ENCODE data around the gene C1QTNF7. TPM values are rescaled to one million over a fixed set of nuclear protein-coding genes. Genes with fewer than 3 reads are reported as not detected.

The C1QTNF7 gene
- polyA plus RNA-seq, 1 of the 3 experiments (the other 2 are of a cell fraction), result not detected

DNA sequence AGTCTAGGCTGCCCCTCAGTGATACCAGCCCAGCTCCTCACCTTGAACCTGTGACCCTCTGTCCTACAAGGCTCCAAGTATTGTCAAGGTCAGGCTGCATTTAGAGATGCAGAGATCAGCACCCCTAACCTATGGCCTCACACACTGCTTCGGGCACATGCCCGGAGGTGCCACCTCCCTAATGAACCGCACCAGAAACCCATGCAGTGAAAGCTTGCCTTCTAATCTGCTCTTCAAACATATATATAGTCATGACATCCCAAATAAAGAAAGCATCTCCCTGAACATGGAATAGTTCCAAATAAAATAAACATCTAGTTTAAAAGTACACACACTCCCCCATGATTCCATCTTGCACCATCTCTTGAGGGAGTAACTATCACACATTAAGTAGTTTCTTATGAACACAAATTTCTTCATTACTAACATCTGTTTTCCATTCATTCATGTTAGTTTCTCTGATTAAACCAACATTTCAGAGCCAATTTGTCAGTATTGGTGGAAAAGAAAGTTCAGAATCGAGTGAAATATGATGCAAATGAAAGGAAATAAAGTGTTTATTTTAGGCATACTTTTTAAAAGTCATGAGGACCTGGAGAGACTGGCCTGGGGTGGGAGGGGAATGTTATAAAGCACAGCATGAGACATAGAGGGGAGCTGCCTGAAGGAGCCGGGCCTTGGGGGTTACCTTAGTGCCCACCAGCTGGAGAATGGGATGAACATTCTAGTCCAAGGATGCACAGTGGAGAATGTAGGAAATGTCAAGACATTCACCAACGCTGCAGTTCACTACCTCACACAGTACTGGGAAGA is 61.0 kb downstream of the C1QTNF7 start:
- CTCF ChIA-PET, result interaction anchor here (0.7 kb wide), 1 partner anchor 717 kb away, joined by 3 read pairs; no protein-coding TSS in a partner anchor
- TF ChIP-seq FOXJ3 (CRISPR knock-in tag; IDR thresholded peaks at IDR 0.05), result no peak
- no peak for TF ChIP-seq EZH2phosphoT487 (IDR thresholded peaks at IDR 0.05; ENCODE audit: borderline replicate concordance, low read depth)
- TF ChIP-seq SIN3A (IDR thresholded peaks at IDR 0.05; ENCODE audit: borderline replicate concordance, low read depth, low read length), result no peak
- no peak for TF ChIP-seq RCOR1 (IDR thresholded peaks at IDR 0.05; ENCODE audit: low read length)
- TF ChIP-seq MEF2A (IDR thresholded peaks at IDR 0.05; ENCODE audit: borderline replicate concordance, low read depth), result no peak
- TF ChIP-seq, protein P1, sequence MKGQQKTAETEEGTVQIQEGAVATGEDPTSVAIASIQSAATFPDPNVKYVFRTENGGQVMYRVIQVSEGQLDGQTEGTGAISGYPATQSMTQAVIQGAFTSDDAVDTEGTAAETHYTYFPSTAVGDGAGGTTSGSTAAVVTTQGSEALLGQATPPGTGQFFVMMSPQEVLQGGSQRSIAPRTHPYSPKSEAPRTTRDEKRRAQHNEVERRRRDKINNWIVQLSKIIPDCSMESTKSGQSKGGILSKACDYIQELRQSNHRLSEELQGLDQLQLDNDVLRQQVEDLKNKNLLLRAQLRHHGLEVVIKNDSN (IDR thresholded peaks at IDR 0.05; ENCODE audit: borderline replicate concordance, low read depth), result no peak
- TF ChIP-seq, protein P2, sequence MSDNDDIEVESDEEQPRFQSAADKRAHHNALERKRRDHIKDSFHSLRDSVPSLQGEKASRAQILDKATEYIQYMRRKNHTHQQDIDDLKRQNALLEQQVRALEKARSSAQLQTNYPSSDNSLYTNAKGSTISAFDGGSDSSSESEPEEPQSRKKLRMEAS (IDR thresholded peaks at IDR 0.05; ENCODE audit: low read depth), result no peak

DNA sequence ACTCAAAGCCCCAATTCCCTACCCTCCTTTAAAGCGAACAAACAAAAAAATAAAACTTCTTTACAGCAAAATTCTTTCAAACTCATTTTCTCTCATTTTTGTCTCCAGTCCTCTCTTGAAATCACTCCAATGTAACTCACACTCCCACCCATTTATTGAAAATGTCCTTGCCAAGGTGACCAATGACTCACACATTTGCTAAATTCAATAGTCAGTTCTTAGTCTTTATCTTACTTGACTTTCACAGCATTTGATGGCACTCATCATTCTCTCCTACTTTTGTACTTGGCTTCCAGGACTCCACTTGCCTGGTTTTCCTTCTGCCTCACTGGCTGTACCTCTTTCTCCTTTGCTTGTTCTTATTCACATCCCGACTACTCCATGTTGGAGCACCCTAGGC is 61.7 kb downstream of the C1QTNF7 start:
- no peak overlapping the region for H3K4me2 ChIP-seq
- CTCF ChIA-PET, result no interaction called here
- H3K36me3 ChIP-seq (replicated peaks in 1 of 2; ENCODE audit: control insufficient read depth in 1 of 2, insufficient read depth in 2 of 2, low read length in 1 of 2), result peaks cover 0 to 34% of the 10 kb centered on the region in 2 experiments
- H3K4me1 ChIP-seq (ENCODE audit: control insufficient read depth in 1 of 2, insufficient read depth in 2 of 2, low read depth in 1 of 2, low read length in 1 of 2), result no peaks in the 10 kb centered on the region
- DNase-seq, result no peak
- H2AFZ ChIP-seq (ENCODE audit: low read depth), result no peak overlapping the region
- H3F3A ChIP-seq (replicated peaks; ENCODE audit: insufficient read depth), result no peaks in the 10 kb centered on the region
- 0 out of 2 replicates have a peak, but pooled peaks cover 8% of the 10 kb centered on the region for H3K9me3 ChIP-seq
- H3K4me3 ChIP-seq (ENCODE audit: low read depth in 2 of 2, low read length in 1 of 2), result no peak overlapping the region
- no peak overlapping the region for H3K9ac ChIP-seq
- no peaks in the 10 kb centered on the region for H3K9me2 ChIP-seq
- POLR2A ChIA-PET, result no interaction called here
- H3K27ac ChIP-seq (ENCODE audit: low read depth in 2 of 2, low read length in 1 of 2), result no peak overlapping the region
- no peaks in the 10 kb centered on the region for H3K79me2 ChIP-seq (ENCODE audit: insufficient read depth)
- H3K27me3 ChIP-seq (ENCODE audit: insufficient read depth), result no peaks in the 10 kb centered on the region
- no peaks in the 10 kb centered on the region for H4K20me1 ChIP-seq (ENCODE audit: insufficient read depth)
- 88% methylated on average over 2 of the region's 2 CpGs for WGBS (ENCODE audit: low lambda C conversion rate)
- TF ChIP-seq FOSL2 (IDR thresholded peaks at IDR 0.05; ENCODE audit: borderline replicate concordance, low read depth), result no peak
- TF ChIP-seq ELF1 (IDR thresholded peaks at IDR 0.05), result no peak
- TF ChIP-seq MEF2A (IDR thresholded peaks at IDR 0.05; ENCODE audit: borderline replicate concordance, low read depth), result no peak
- no peak for TF ChIP-seq GABPA (IDR thresholded peaks at IDR 0.05; ENCODE audit: low read depth)
- TF ChIP-seq, protein P3, sequence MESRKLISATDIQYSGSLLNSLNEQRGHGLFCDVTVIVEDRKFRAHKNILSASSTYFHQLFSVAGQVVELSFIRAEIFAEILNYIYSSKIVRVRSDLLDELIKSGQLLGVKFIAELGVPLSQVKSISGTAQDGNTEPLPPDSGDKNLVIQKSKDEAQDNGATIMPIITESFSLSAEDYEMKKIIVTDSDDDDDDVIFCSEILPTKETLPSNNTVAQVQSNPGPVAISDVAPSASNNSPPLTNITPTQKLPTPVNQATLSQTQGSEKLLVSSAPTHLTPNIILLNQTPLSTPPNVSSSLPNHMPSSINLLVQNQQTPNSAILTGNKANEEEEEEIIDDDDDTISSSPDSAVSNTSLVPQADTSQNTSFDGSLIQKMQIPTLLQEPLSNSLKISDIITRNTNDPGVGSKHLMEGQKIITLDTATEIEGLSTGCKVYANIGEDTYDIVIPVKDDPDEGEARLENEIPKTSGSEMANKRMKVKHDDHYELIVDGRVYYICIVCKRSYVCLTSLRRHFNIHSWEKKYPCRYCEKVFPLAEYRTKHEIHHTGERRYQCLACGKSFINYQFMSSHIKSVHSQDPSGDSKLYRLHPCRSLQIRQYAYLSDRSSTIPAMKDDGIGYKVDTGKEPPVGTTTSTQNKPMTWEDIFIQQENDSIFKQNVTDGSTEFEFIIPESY (IDR thresholded peaks at IDR 0.05; ENCODE audit: borderline replicate concordance, low read depth), result no peak
- TF ChIP-seq TEAD4 (IDR thresholded peaks at IDR 0.05; ENCODE audit: borderline replicate concordance, insufficient read depth), result no peak
- TF ChIP-seq, protein P4, sequence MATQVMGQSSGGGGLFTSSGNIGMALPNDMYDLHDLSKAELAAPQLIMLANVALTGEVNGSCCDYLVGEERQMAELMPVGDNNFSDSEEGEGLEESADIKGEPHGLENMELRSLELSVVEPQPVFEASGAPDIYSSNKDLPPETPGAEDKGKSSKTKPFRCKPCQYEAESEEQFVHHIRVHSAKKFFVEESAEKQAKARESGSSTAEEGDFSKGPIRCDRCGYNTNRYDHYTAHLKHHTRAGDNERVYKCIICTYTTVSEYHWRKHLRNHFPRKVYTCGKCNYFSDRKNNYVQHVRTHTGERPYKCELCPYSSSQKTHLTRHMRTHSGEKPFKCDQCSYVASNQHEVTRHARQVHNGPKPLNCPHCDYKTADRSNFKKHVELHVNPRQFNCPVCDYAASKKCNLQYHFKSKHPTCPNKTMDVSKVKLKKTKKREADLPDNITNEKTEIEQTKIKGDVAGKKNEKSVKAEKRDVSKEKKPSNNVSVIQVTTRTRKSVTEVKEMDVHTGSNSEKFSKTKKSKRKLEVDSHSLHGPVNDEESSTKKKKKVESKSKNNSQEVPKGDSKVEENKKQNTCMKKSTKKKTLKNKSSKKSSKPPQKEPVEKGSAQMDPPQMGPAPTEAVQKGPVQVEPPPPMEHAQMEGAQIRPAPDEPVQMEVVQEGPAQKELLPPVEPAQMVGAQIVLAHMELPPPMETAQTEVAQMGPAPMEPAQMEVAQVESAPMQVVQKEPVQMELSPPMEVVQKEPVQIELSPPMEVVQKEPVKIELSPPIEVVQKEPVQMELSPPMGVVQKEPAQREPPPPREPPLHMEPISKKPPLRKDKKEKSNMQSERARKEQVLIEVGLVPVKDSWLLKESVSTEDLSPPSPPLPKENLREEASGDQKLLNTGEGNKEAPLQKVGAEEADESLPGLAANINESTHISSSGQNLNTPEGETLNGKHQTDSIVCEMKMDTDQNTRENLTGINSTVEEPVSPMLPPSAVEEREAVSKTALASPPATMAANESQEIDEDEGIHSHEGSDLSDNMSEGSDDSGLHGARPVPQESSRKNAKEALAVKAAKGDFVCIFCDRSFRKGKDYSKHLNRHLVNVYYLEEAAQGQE (IDR thresholded peaks at IDR 0.05; ENCODE audit: low read depth, low read length), result no peak
- TF ChIP-seq, protein P2 (IDR thresholded peaks at IDR 0.05; ENCODE audit: low read depth), result no peak
- no peak for TF ChIP-seq MXI1 (IDR thresholded peaks at IDR 0.05; ENCODE audit: low read depth, low read length)
- no peak for TF ChIP-seq TAF1 (IDR thresholded peaks at IDR 0.05; ENCODE audit: borderline replicate concordance, low read depth, low read length)
- TF ChIP-seq, protein P5, sequence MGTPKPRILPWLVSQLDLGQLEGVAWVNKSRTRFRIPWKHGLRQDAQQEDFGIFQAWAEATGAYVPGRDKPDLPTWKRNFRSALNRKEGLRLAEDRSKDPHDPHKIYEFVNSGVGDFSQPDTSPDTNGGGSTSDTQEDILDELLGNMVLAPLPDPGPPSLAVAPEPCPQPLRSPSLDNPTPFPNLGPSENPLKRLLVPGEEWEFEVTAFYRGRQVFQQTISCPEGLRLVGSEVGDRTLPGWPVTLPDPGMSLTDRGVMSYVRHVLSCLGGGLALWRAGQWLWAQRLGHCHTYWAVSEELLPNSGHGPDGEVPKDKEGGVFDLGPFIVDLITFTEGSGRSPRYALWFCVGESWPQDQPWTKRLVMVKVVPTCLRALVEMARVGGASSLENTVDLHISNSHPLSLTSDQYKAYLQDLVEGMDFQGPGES (IDR thresholded peaks at IDR 0.05; ENCODE audit: low read depth, low read length), result no peak
- TF ChIP-seq YY1 (IDR thresholded peaks at IDR 0.05; ENCODE audit: low read depth), result no peak
- no peak for TF ChIP-seq FOXM1 (IDR thresholded peaks at IDR 0.05; ENCODE audit: low read depth)

More for the DNA sequence above, 61.0 kb downstream of the C1QTNF7 start:
- Histone ChIP-seq H3F3A (replicated peaks; ENCODE audit: insufficient read depth) (no peaks in the 10 kb centered on the region), H2AFZ (ENCODE audit: low read depth) (no peak overlapping the region), H4K20me1 (ENCODE audit: insufficient read depth) (no peaks in the 10 kb centered on the region), H3K9ac (no peak overlapping the region), H3K9me2 (no peaks in the 10 kb centered on the region), H3K4me2 (no peak overlapping the region), H3K27ac (ENCODE audit: low read depth in 2 of 2, low read length in 1 of 2) (no peak overlapping the region), H3K9me3 (0 out of 2 replicates have a peak, but pooled peaks cover 8% of the 10 kb centered on the region), H3K79me2 (ENCODE audit: insufficient read depth) (no peaks in the 10 kb centered on the region), H3K4me1 (ENCODE audit: control insufficient read depth in 1 of 2, insufficient read depth in 2 of 2, low read depth in 1 of 2, low read length in 1 of 2) (no peaks in the 10 kb centered on the region), H3K27me3 (ENCODE audit: insufficient read depth) (no peaks in the 10 kb centered on the region), H3K36me3 (replicated peaks in 1 of 2; ENCODE audit: control insufficient read depth in 1 of 2, insufficient read depth in 2 of 2, low read length in 1 of 2) (peaks cover 0 to 34% of the 10 kb centered on the region in 2 experiments), H3K4me3 (ENCODE audit: low read depth in 2 of 2, low read length in 1 of 2) (no peak overlapping the region)
- 87% methylated on average over 6 of the region's 6 CpGs for WGBS (ENCODE audit: low lambda C conversion rate)
- no peak for DNase-seq
- POLR2A ChIA-PET, result no interaction called here

Data from SK-N-SH (cell line).